ENCODE results near the gene GNG4. TPM values are rescaled to one million over a fixed set of nuclear protein-coding genes. Genes with fewer than 3 reads are reported as not detected.
"Not testable (repeated sequence)": the region's sequence is repeated elsewhere in the genome, so short reads cannot be mapped to it uniquely, and the experiment has no call there.

The GNG4 gene
- total RNA-seq, 3 donors from 2014 or later, result 0.15 to 2.9 TPM; not detected in 1

GRCh38 chr1:235624721-235625333, 24.8 kb downstream of the GNG4 start:
- no peaks in the 10 kb centered on the region for H3K36me3 ChIP-seq
- no peaks in the 10 kb centered on the region for H3K27me3 ChIP-seq
- H3K27ac ChIP-seq, result peak overlapping the region in 1 of 2 donors; percentile 25
- no peak overlapping the region for H3K4me3 ChIP-seq
- TF ChIP-seq CTCF (IDR thresholded peaks at IDR 0.05) (no peak), POLR2AphosphoS5 (IDR thresholded peaks at IDR 0.05) (no peak)
- H3K9me3 ChIP-seq, result no peaks in the 10 kb centered on the region
- intact Hi-C loops (cut with DNase I; ENCODE audit: low total_unique reads), result no loop called here
- DNase-seq (ENCODE audit: low spot score in 2 of 2), result no peak
- H3K4me1 ChIP-seq, result no peaks in the 10 kb centered on the region

GRCh38 chr1:235622936-235623779, 26.4 kb downstream of the GNG4 start:
- DNase-seq (ENCODE audit: low spot score in 2 of 2), result no peak
- Histone ChIP-seq H3K27me3 (no peaks in the 10 kb centered on the region), H3K4me1 (no peaks in the 10 kb centered on the region), H3K4me3 (no peak overlapping the region), H3K9me3 (no peaks in the 10 kb centered on the region), H3K27ac (no peak overlapping the region), H3K36me3 (no peaks in the 10 kb centered on the region)
- no peak for TF ChIP-seq POLR2AphosphoS5 (IDR thresholded peaks at IDR 0.05)
- no peak for TF ChIP-seq CTCF (IDR thresholded peaks at IDR 0.05)
- no peak for TF ChIP-seq POLR2A (IDR thresholded peaks at IDR 0.05)
- intact Hi-C loops (cut with DNase I; ENCODE audit: low total_unique reads), result no loop called here

- H3K36me3 ChIP-seq; H3K27me3 ChIP-seq; H3K9me3 ChIP-seq; H3K27ac ChIP-seq; H3K4me1 ChIP-seq; intact Hi-C loops (cut with DNase I; ENCODE audit: low total_unique reads); H3K4me3 ChIP-seq; DNase-seq (ENCODE audit: low spot score in 2 of 2): not testable (repeated sequence)
Observed at GRCh38 chr1:235619149-235619548, 30.4 kb downstream of the GNG4 start.

- intact Hi-C loops (cut with DNase I; ENCODE audit: low total_unique reads), result no loop called here
- TF ChIP-seq CTCF (IDR thresholded peaks at IDR 0.05) (peak in 1 of 3 donors; percentile 27), POLR2AphosphoS5 (IDR thresholded peaks at IDR 0.05) (no peak)
- Histone ChIP-seq H3K4me3 (no peak overlapping the region), H3K9me3 (no peaks in the 10 kb centered on the region), H3K27me3 (no peaks in the 10 kb centered on the region), H3K36me3 (no peaks in the 10 kb centered on the region), H3K4me1 (no peaks in the 10 kb centered on the region), H3K27ac (no peak overlapping the region)
- no peak for DNase-seq (ENCODE audit: low spot score in 2 of 2)
Observed at GRCh38 chr1:235617808-235618207, 31.8 kb downstream of the GNG4 start.

GRCh38 chr1:235617140-235617539, 32.4 kb downstream of the GNG4 start:
- Histone ChIP-seq H3K9me3 (no peaks in the 10 kb centered on the region), H3K4me1 (no peaks in the 10 kb centered on the region), H3K27me3 (no peaks in the 10 kb centered on the region), H3K27ac (no peak overlapping the region), H3K4me3 (no peak overlapping the region), H3K36me3 (no peaks in the 10 kb centered on the region)
- no peak for TF ChIP-seq POLR2AphosphoS5 (IDR thresholded peaks at IDR 0.05)
- TF ChIP-seq CTCF (IDR thresholded peaks at IDR 0.05), result no peak
- no peak for TF ChIP-seq POLR2A (IDR thresholded peaks at IDR 0.05)
- no peak for DNase-seq (ENCODE audit: low spot score in 2 of 2)
- intact Hi-C loops (cut with DNase I; ENCODE audit: low total_unique reads), result no loop called here

Data from breast epithelium (tissue), 4 donors.